ENCODE data around the gene IFNLR1.

DNA sequence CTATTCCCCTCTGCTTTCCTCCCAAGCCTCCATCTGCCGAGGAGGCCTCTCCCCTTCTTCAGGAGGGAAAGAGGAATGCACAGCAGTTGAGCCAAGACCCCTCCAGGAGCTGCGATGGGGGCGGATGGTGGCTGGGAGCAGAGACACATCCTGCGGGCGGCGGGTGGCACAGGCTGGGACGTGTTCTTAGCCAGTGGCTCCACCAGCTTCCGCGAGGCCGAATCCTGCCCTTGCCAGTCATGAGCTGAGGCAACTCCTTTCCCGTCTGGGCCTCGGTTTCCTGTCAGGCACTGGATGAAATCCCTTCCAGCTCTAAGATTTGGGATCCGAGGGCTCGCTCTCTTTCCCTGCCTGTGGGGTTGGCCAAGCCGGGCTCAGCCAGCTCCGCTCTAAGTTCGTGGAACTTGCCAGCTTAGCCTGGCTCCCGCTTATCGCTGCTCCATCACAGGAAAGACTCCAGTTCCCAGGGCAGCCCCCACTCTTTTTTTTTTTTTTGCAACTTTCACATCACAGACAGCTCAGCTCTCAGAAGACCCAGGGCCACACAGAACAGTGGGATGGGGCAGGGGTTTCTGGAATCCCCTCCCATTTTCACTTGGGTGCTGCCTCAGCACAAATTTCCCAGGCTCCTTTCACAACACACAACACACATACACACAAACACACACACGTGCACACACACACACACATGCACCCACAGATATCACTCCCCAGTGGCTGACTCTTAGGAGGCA is 75.7 kb downstream of the IFNLR1 start:
- TF ChIP-seq, protein P1, sequence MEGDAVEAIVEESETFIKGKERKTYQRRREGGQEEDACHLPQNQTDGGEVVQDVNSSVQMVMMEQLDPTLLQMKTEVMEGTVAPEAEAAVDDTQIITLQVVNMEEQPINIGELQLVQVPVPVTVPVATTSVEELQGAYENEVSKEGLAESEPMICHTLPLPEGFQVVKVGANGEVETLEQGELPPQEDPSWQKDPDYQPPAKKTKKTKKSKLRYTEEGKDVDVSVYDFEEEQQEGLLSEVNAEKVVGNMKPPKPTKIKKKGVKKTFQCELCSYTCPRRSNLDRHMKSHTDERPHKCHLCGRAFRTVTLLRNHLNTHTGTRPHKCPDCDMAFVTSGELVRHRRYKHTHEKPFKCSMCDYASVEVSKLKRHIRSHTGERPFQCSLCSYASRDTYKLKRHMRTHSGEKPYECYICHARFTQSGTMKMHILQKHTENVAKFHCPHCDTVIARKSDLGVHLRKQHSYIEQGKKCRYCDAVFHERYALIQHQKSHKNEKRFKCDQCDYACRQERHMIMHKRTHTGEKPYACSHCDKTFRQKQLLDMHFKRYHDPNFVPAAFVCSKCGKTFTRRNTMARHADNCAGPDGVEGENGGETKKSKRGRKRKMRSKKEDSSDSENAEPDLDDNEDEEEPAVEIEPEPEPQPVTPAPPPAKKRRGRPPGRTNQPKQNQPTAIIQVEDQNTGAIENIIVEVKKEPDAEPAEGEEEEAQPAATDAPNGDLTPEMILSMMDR (IDR thresholded peaks at IDR 0.05) = no peak
- TF ChIP-seq POLR2A (IDR thresholded peaks at IDR 0.05) = no peak
